H9 (cell line): ENCODE data around the gene RNF213. TPM values are rescaled to one million over a fixed set of nuclear protein-coding genes. Genes with fewer than 3 reads are reported as not detected.

Experiments
- DNase-seq: peaks from one replicate; pipeline ENCODE4 v3.0.0-alpha.2; 2017
- H2AFZ ChIP-seq: one replicate; pipeline ENCODE4 v1.6.1; 2013; ENCODE audit warnings: mild to moderate bottlenecking, low read length, control low read depth, moderate library complexity
- H2AK5ac ChIP-seq: 2 replicates; pipeline ENCODE4 v1.6.1; 2013; ENCODE audit warnings: low read length, control low read depth, mixed read lengths; ENCODE audit not compliant: insufficient read length
- H2BK120ac ChIP-seq: one replicate; pipeline ENCODE4 v1.6.1; 2013; ENCODE audit warnings: low read depth, mild to moderate bottlenecking, low read length, control low read depth, inconsistent platforms; ENCODE audit not compliant: poor library complexity, severe bottlenecking
- H2BK12ac ChIP-seq: 2 replicates; pipeline ENCODE4 v1.6.1; 2013; ENCODE audit warnings: low read length, control low read depth, mixed read lengths, low read depth; ENCODE audit not compliant: insufficient read length
- H2BK15ac ChIP-seq: 2 replicates; pipeline ENCODE4 v1.6.1; 2013; ENCODE audit warnings: low read depth, low read length, control low read depth
- H2BK20ac ChIP-seq: one replicate; pipeline ENCODE4 v1.6.1; 2013; ENCODE audit warnings: low read depth, mild to moderate bottlenecking, low read length, control low read depth, inconsistent platforms; ENCODE audit not compliant: poor library complexity, severe bottlenecking
- H2BK5ac ChIP-seq: 2 replicates; pipeline ENCODE4 v1.6.1; 2013; ENCODE audit warnings: low read length, control low read depth, mixed read lengths; ENCODE audit not compliant: insufficient read length
- H3K14ac ChIP-seq: 2 replicates; pipeline ENCODE4 v1.6.1; 2013; ENCODE audit warnings: low read length, control low read depth; ENCODE audit not compliant: insufficient read depth
- H3K18ac ChIP-seq: 2 replicates; pipeline ENCODE4 v1.6.1; 2013; ENCODE audit warnings: low read depth, mild to moderate bottlenecking, mixed read lengths, low read length, control low read depth; ENCODE audit not compliant: insufficient read length
- H3K23ac ChIP-seq: 2 replicates; pipeline ENCODE4 v1.6.1; 2013; ENCODE audit warnings: low read length, control low read depth, mixed read lengths, low read depth; ENCODE audit not compliant: insufficient read length
- H3K23me2 ChIP-seq: 2 replicates; pipeline ENCODE4 v1.6.1; 2013; ENCODE audit warnings: low read depth, mild to moderate bottlenecking, mixed read lengths, low read length, control low read depth; ENCODE audit not compliant: insufficient read length, poor library complexity, severe bottlenecking
- H3K27ac ChIP-seq: 2 replicates; pipeline ENCODE4 v1.5.1; 2013; ENCODE audit warnings: low read length, control low read depth, mixed read lengths, low read depth; ENCODE audit not compliant: insufficient read length
- H3K27me3 ChIP-seq: 2 replicates; pipeline ENCODE4 v1.6.1; 2013; ENCODE audit warnings: low read length, control low read depth, inconsistent platforms; ENCODE audit not compliant: insufficient read depth
- H3K4ac ChIP-seq: 2 replicates; pipeline ENCODE4 v1.6.1; 2013; ENCODE audit warnings: low read depth, mild to moderate bottlenecking, control low read depth, inconsistent platforms, low read length, moderate library complexity
- H3K4me1 ChIP-seq: 2 replicates; pipeline ENCODE4 v1.6.1; 2013; ENCODE audit warnings: low read length, control low read depth, inconsistent platforms; ENCODE audit not compliant: insufficient read depth
- H3K4me2 ChIP-seq: 2 replicates; pipeline ENCODE4 v1.6.1; 2013; ENCODE audit warnings: low read length, control low read depth, mixed read lengths; ENCODE audit not compliant: insufficient read length, insufficient read depth
- H3K56ac ChIP-seq: 2 replicates; pipeline ENCODE4 v1.6.1; 2013; ENCODE audit warnings: low read depth, mild to moderate bottlenecking, mixed read lengths, low read length, control low read depth; ENCODE audit not compliant: insufficient read length
- H3K79me1 ChIP-seq: 2 replicates; pipeline ENCODE4 v1.6.1; 2013; ENCODE audit warnings: low read depth, mild to moderate bottlenecking, moderate library complexity, low read length, control low read depth, inconsistent platforms; ENCODE audit not compliant: insufficient read depth, poor library complexity, severe bottlenecking
- H3K79me2 ChIP-seq: 2 replicates; pipeline ENCODE4 v1.6.1; 2013; ENCODE audit warnings: low read length, control low read depth, inconsistent platforms; ENCODE audit not compliant: insufficient read depth
- H3K9ac ChIP-seq: 2 replicates; pipeline ENCODE4 v1.6.1; 2013; ENCODE audit warnings: low read length, control low read depth, mixed read lengths; ENCODE audit not compliant: insufficient read length; ENCODE audit errors: extremely low read depth
- H3K9me3 ChIP-seq: one replicate; pipeline ENCODE4 v1.6.1; 2013; ENCODE audit warnings: low read depth, low read length, inconsistent platforms; ENCODE audit not compliant: control insufficient read depth
- H3T11ph ChIP-seq: one replicate; pipeline ENCODE4 v1.6.1; 2013; ENCODE audit warnings: mild to moderate bottlenecking, low read length, control low read depth, inconsistent platforms
- H4K20me1 ChIP-seq: one replicate; pipeline ENCODE4 v1.6.1; 2013; ENCODE audit not compliant: control insufficient read depth, insufficient read length, insufficient read depth
- H4K5ac ChIP-seq: 2 replicates; pipeline ENCODE4 v1.6.1; 2013; ENCODE audit warnings: low read depth, mild to moderate bottlenecking, mixed read lengths, low read length, control low read depth; ENCODE audit not compliant: insufficient read length
- H4K8ac ChIP-seq: replicated peaks from 2 replicates; pipeline ENCODE4 v1.6.1; 2013; ENCODE audit warnings: low read length, control low read depth, mixed read lengths, low read depth; ENCODE audit not compliant: insufficient read length
- H4K91ac ChIP-seq: 2 replicates; pipeline ENCODE4 v1.6.1; 2013; ENCODE audit warnings: low read depth, mild to moderate bottlenecking, moderate library complexity, mixed read lengths, low read length, control low read depth; ENCODE audit not compliant: insufficient read length
- H3K27ac Mint-ChIP-seq, 3 experiments: 2 replicates in 2 of 3; 3 replicates in 1 of 3; pipeline ENCODE4 v1.8.0; 2020 to 2021; ENCODE audit warnings: mixed read lengths in 3 of 3, mild to moderate bottlenecking in 1 of 3, moderate library complexity in 1 of 3
- H3K27me3 Mint-ChIP-seq: 2 replicates; pipeline ENCODE4 v1.8.0; 2021; ENCODE audit warnings: low read depth, mild to moderate bottlenecking, moderate library complexity, mixed read lengths
- H3K36me3 Mint-ChIP-seq, 3 experiments: 2 replicates in 2 of 3; 3 replicates in 1 of 3; pipeline ENCODE4 v1.8.0; 2020 to 2021; ENCODE audit warnings: low read depth in 3 of 3, mixed read lengths in 3 of 3; ENCODE audit not compliant: insufficient read depth in 1 of 3
- H3K4me1 Mint-ChIP-seq, 2 experiments: 2 replicates each; pipeline ENCODE4 v1.8.0; 2020; ENCODE audit warnings: mixed read lengths in 2 of 2
- H3K4me3 Mint-ChIP-seq, 2 experiments: 2 replicates in 1 of 2; 3 replicates in 1 of 2; pipeline ENCODE4 v1.8.0; 2020 to 2021; ENCODE audit warnings: mild to moderate bottlenecking in 2 of 2, mixed read lengths in 2 of 2, moderate library complexity in 1 of 2
- H3K9me3 Mint-ChIP-seq, 2 experiments: 2 replicates in 1 of 2; 3 replicates in 1 of 2; pipeline ENCODE4 v1.8.0; 2020; ENCODE audit warnings: mild to moderate bottlenecking in 2 of 2, mixed read lengths in 2 of 2, moderate library complexity in 1 of 2
- WGBS: extraction: QIAGEN DNeasy Blood & Tissue Kit; methylation state at CpG from one replicate; pipeline ENCODE4 v1.1.7; 2013; ENCODE audit warnings: missing lambda C conversion rate, low lambda C conversion rate, mixed read lengths; ENCODE audit not compliant: insufficient read length; ENCODE audit errors: extremely low coverage; 5-methylcytosine and 5-hydroxymethylcytosine counted together
- total RNA-seq: library from RNA; stranded (reverse); gene quantifications from 2 replicates; pipeline ENCODE4 v1.2.1, GENCODE V29; 2021
- TF ChIP-seq, protein P1 (sequence below): fragments of 200-600 bp; sonication (generic); conservative IDR thresholded peaks from 3 replicates; pipeline ENCODE4 v1.8.0; 2021; ENCODE audit warnings: antibody characterized with exemption, mild to moderate bottlenecking

The RNF213 gene
- total RNA-seq, 1 experiment from 2014 or later: 34.3 TPM

DNA sequence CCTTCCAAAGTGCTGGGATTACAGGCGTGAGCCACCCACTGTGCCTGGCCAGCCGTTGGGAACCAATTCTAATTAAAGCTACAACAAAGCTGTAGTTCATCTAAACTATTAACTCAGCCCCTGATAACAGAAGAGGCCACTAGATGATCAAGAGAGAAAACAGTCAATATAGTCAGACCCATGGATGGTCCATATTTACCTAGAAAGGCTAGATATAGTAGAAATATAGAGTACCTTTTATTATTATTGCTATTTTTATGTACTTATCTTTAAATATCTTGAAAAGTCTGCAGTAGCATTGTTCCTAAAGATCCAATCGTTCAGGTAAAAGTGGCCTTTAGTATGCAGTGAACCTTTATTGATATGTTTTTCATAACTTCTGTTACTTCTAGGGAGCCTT lies 43.2 kb downstream of the RNF213 start:
- Histone ChIP-seq H4K91ac (no peak overlapping the region), H3T11ph (no peak overlapping the region), H4K5ac (no peak overlapping the region), H2BK20ac (no peak overlapping the region), H2BK5ac (no peak overlapping the region), H3K4me1 (no peaks in the 10 kb centered on the region), H2BK120ac (no peak overlapping the region), H3K18ac (no peak overlapping the region), H2BK12ac (no peak overlapping the region), H3K9me3 (peaks cover 9% of the 10 kb centered on the region), H3K56ac (no peak overlapping the region), H3K14ac (no peak overlapping the region), H3K4ac (no peak overlapping the region), H3K9ac (no peak overlapping the region), H2BK15ac (no peak overlapping the region), H2AFZ (no peak overlapping the region), H3K23ac (no peak overlapping the region), H3K23me2 (no peaks in the 10 kb centered on the region), H3K27ac (no peak overlapping the region), H3K79me1 (no peaks in the 10 kb centered on the region), H2AK5ac (no peak overlapping the region), H3K79me2 (no peaks in the 10 kb centered on the region), H4K8ac (no peak overlapping the region), H4K20me1 (no peaks in the 10 kb centered on the region), H3K4me2 (no peak overlapping the region), H3K27me3 (no peaks in the 10 kb centered on the region)
- TF ChIP-seq, protein P1, sequence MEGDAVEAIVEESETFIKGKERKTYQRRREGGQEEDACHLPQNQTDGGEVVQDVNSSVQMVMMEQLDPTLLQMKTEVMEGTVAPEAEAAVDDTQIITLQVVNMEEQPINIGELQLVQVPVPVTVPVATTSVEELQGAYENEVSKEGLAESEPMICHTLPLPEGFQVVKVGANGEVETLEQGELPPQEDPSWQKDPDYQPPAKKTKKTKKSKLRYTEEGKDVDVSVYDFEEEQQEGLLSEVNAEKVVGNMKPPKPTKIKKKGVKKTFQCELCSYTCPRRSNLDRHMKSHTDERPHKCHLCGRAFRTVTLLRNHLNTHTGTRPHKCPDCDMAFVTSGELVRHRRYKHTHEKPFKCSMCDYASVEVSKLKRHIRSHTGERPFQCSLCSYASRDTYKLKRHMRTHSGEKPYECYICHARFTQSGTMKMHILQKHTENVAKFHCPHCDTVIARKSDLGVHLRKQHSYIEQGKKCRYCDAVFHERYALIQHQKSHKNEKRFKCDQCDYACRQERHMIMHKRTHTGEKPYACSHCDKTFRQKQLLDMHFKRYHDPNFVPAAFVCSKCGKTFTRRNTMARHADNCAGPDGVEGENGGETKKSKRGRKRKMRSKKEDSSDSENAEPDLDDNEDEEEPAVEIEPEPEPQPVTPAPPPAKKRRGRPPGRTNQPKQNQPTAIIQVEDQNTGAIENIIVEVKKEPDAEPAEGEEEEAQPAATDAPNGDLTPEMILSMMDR: no peak
- Mint-ChIP-seq H3K27ac (no peak overlapping the region), H3K4me1 (no peaks in the 10 kb centered on the region), H3K4me3 (no peak overlapping the region), H3K36me3 (peaks cover 62 to 91% (median 87%) of the 10 kb centered on the region in 3 experiments), H3K9me3 (peaks cover 24 to 30% of the 10 kb centered on the region in 2 experiments), H3K27me3 (no peaks in the 10 kb centered on the region)
- no peak for DNase-seq
- no CpG with 5 or more reads among the region's 3 CpGs for WGBS
